Measurements from ENCODE around the gene DOCK4.

GRCh38 chr7:111892588-111892987 lies 313.6 kb downstream of the DOCK4 start:
- TF ChIP-seq ZNF274 (IDR thresholded peaks at IDR 0.05; ENCODE audit: low read depth, low read length) (no peak), YY1 (IDR thresholded peaks at IDR 0.05; ENCODE audit: insufficient read depth, insufficient read length) (no peak)

All from NT2/D1 (cell line).